ENCODE results near the gene MPIG6B. TPM values are rescaled to one million over a fixed set of nuclear protein-coding genes. Genes with fewer than 3 reads are reported as not detected.

Gene MPIG6B
- polyA plus RNA-seq, 6 donors from 2014 or later = 3.0 to 5.1 (median 3.7) TPM; not detected in 1

Other genes with a start within 250 kb of the MPIG6B start
- 10 to 100 TPM in 3 of 6 donors, 1 to 10 TPM in 3; 4.4 to 14.3 (median 9.7) TPM for gene MICB, start 225.2 kb upstream of the MPIG6B start, polyA plus RNA-seq (ENCODE audit: low read depth in 6 of 6)
- not detected for gene MCCD1, start 194.4 kb upstream of the MPIG6B start, polyA plus RNA-seq (ENCODE audit: low read depth in 6 of 6)
- 100 to 1,000 TPM in 1 of 6 donors, 10 to 100 TPM in 5; 41.6 to 117 (median 74.5) TPM for gene DDX39B, start 181.4 kb upstream of the MPIG6B start, polyA plus RNA-seq (ENCODE audit: low read depth in 6 of 6)
- under 1 TPM in 2 of 6 donors, not detected in 4; 0.67 to 0.69 TPM for gene ATP6V1G2, start 176.8 kb upstream of the MPIG6B start, polyA plus RNA-seq (ENCODE audit: low read depth in 6 of 6)
- 10 to 100 TPM in 2 of 6 donors, 1 to 10 TPM in 3, under 1 TPM in 1; 0.24 to 11.4 (median 8.9) TPM for gene NFKBIL1, start 175.8 kb upstream of the MPIG6B start, polyA plus RNA-seq (ENCODE audit: low read depth in 6 of 6)
- 10 to 100 TPM in 5 of 6 donors, 1 to 10 TPM in 1; 6.6 to 26.0 (median 19.4) TPM for gene LTA, start 151.1 kb upstream of the MPIG6B start, polyA plus RNA-seq (ENCODE audit: low read depth in 6 of 6)
- 1 to 10 TPM; 1.1 to 5.2 (median 2.6) TPM for gene TNF, start 147.8 kb upstream of the MPIG6B start, polyA plus RNA-seq (ENCODE audit: low read depth in 6 of 6)
- gene LTB, start 140.9 kb upstream of the MPIG6B start, polyA plus RNA-seq (ENCODE audit: low read depth in 6 of 6) = 1,000 to 10,000 TPM; 1,940 to 3,141 (median 2,206) TPM
- 10 to 100 TPM; 28.2 to 78.2 (median 35.2) TPM for gene LST1, start 137.1 kb upstream of the MPIG6B start, polyA plus RNA-seq (ENCODE audit: low read depth in 6 of 6)
- 100 to 1,000 TPM in 5 of 6 donors, 10 to 100 TPM in 1; 84.4 to 158 (median 108) TPM for gene NCR3, start 130.4 kb upstream of the MPIG6B start, polyA plus RNA-seq (ENCODE audit: low read depth in 6 of 6)
- 10 to 100 TPM in 1 of 6 donors, 1 to 10 TPM in 4, under 1 TPM in 1; 0.50 to 14.4 (median 3.5) TPM for gene AIF1, start 108.1 kb upstream of the MPIG6B start, polyA plus RNA-seq (ENCODE audit: low read depth in 6 of 6)
- 10 to 100 TPM in 1 of 6 donors, 1 to 10 TPM in 4, under 1 TPM in 1; 0.70 to 11.3 (median 6.3) TPM for gene PRRC2A, start 102.7 kb upstream of the MPIG6B start, polyA plus RNA-seq (ENCODE audit: low read depth in 6 of 6)
- gene BAG6, start 70.7 kb upstream of the MPIG6B start, polyA plus RNA-seq (ENCODE audit: low read depth in 6 of 6) = 10 to 100 TPM; 20.1 to 27.0 (median 24.2) TPM
- 10 to 100 TPM in 4 of 6 donors, 1 to 10 TPM in 2; 7.6 to 19.6 (median 13.7) TPM for gene APOM, start 67.5 kb upstream of the MPIG6B start, polyA plus RNA-seq (ENCODE audit: low read depth in 6 of 6)
- 10 to 100 TPM; 16.8 to 39.9 (median 28.4) TPM for gene C6orf47, start 62.6 kb upstream of the MPIG6B start, polyA plus RNA-seq (ENCODE audit: low read depth in 6 of 6)
- gene GPANK1, start 58.4 kb upstream of the MPIG6B start, polyA plus RNA-seq (ENCODE audit: low read depth in 6 of 6) = 10 to 100 TPM; 18.5 to 27.8 (median 23.5) TPM
- 100 to 1,000 TPM; 279 to 299 (median 286) TPM for gene CSNK2B, start 57.3 kb upstream of the MPIG6B start, polyA plus RNA-seq (ENCODE audit: low read depth in 6 of 6)
- under 1 TPM in 3 of 6 donors, not detected in 3; 0.23 to 0.87 (median 0.50) TPM for gene LY6G5B, start 53.4 kb upstream of the MPIG6B start, polyA plus RNA-seq (ENCODE audit: low read depth in 6 of 6)
- 1 to 10 TPM in 1 of 6 donors, under 1 TPM in 3, not detected in 2; 0.48 to 1.6 (median 0.92) TPM for gene LY6G5C, start 42.3 kb upstream of the MPIG6B start, polyA plus RNA-seq (ENCODE audit: low read depth in 6 of 6)
- 10 to 100 TPM; 27.3 to 45.3 (median 33.4) TPM for gene ABHD16A, start 20.0 kb upstream of the MPIG6B start, polyA plus RNA-seq (ENCODE audit: low read depth in 6 of 6)
- gene LY6G6F, start 16.5 kb upstream of the MPIG6B start, polyA plus RNA-seq (ENCODE audit: low read depth in 6 of 6) = 1 to 10 TPM in 1 of 6 donors, under 1 TPM in 2, not detected in 3; 0.60 to 1.8 (median 0.75) TPM
- not detected for gene LY6G6D, start 8.0 kb upstream of the MPIG6B start, polyA plus RNA-seq (ENCODE audit: low read depth in 6 of 6)
- not detected for gene LY6G6C, start 1.6 kb upstream of the MPIG6B start, polyA plus RNA-seq (ENCODE audit: low read depth in 6 of 6)
- gene DDAH2, start 5.9 kb downstream of the MPIG6B start, polyA plus RNA-seq (ENCODE audit: low read depth in 6 of 6) = 10 to 100 TPM; 57.1 to 87.6 (median 82.1) TPM
- 100 to 1,000 TPM; 536 to 743 (median 628) TPM for gene CLIC1, start 13.2 kb downstream of the MPIG6B start, polyA plus RNA-seq (ENCODE audit: low read depth in 6 of 6)
- gene MSH5, start 16.6 kb downstream of the MPIG6B start, polyA plus RNA-seq (ENCODE audit: low read depth in 6 of 6) = 1 to 10 TPM in 5 of 6 donors, not detected in 1; 1.9 to 9.3 (median 2.6) TPM
- gene SAPCD1, start 39.3 kb downstream of the MPIG6B start, polyA plus RNA-seq (ENCODE audit: low read depth in 6 of 6) = under 1 TPM in 1 of 6 donors, not detected in 5; 0.96 TPM
- gene VWA7, start 54.0 kb downstream of the MPIG6B start, polyA plus RNA-seq (ENCODE audit: low read depth in 6 of 6) = under 1 TPM in 2 of 6 donors, not detected in 4; 0.13 to 0.29 TPM
- 10 to 100 TPM; 42.2 to 70.6 (median 50.3) TPM for gene VARS1, start 72.4 kb downstream of the MPIG6B start, polyA plus RNA-seq (ENCODE audit: low read depth in 6 of 6)
- 100 to 1,000 TPM in 1 of 6 donors, 10 to 100 TPM in 5; 75.4 to 107 (median 92.4) TPM for gene LSM2, start 83.6 kb downstream of the MPIG6B start, polyA plus RNA-seq (ENCODE audit: low read depth in 6 of 6)
- gene HSPA1L, start 91.9 kb downstream of the MPIG6B start, polyA plus RNA-seq (ENCODE audit: low read depth in 6 of 6) = 1 to 10 TPM in 1 of 6 donors, under 1 TPM in 4, not detected in 1; 0.45 to 1.4 (median 0.71) TPM
- 10 to 100 TPM in 2 of 6 donors, 1 to 10 TPM in 3, under 1 TPM in 1; 0.23 to 12.1 (median 7.9) TPM for gene HSPA1A, start 92.2 kb downstream of the MPIG6B start, polyA plus RNA-seq (ENCODE audit: low read depth in 6 of 6)
- gene HSPA1B, start 104.4 kb downstream of the MPIG6B start, polyA plus RNA-seq (ENCODE audit: low read depth in 6 of 6) = 1 to 10 TPM; 1.1 to 2.8 (median 1.8) TPM
- 10 to 100 TPM; 10.9 to 19.5 (median 18.2) TPM for gene NEU1, start 139.4 kb downstream of the MPIG6B start, polyA plus RNA-seq (ENCODE audit: low read depth in 6 of 6)
- gene SLC44A4, start 155.6 kb downstream of the MPIG6B start, polyA plus RNA-seq (ENCODE audit: low read depth in 6 of 6) = not detected
- gene EHMT2, start 174.3 kb downstream of the MPIG6B start, polyA plus RNA-seq (ENCODE audit: low read depth in 6 of 6) = 10 to 100 TPM; 29.9 to 50.7 (median 35.9) TPM
- under 1 TPM in 1 of 6 donors, not detected in 5; 0.20 TPM for gene ZBTB12, start 178.7 kb downstream of the MPIG6B start, polyA plus RNA-seq (ENCODE audit: low read depth in 6 of 6)
- under 1 TPM in 1 of 6 donors, not detected in 5; 0.31 TPM for gene C2, start 204.3 kb downstream of the MPIG6B start, polyA plus RNA-seq (ENCODE audit: low read depth in 6 of 6)
- gene CFB, start 222.7 kb downstream of the MPIG6B start, polyA plus RNA-seq (ENCODE audit: low read depth in 6 of 6) = 1 to 10 TPM in 3 of 6 donors, under 1 TPM in 1, not detected in 2; 0.68 to 1.6 (median 1.1) TPM
- 100 to 1,000 TPM in 1 of 6 donors, 10 to 100 TPM in 5; 59.1 to 104 (median 65.3) TPM for gene NELFE, start 235.6 kb downstream of the MPIG6B start, polyA plus RNA-seq (ENCODE audit: low read depth in 6 of 6)
- 10 to 100 TPM; 10.7 to 21.0 (median 18.1) TPM for gene SKIC2, start 235.8 kb downstream of the MPIG6B start, polyA plus RNA-seq (ENCODE audit: low read depth in 6 of 6)
- 10 to 100 TPM; 15.5 to 24.0 (median 20.5) TPM for gene DXO, start 248.8 kb downstream of the MPIG6B start, polyA plus RNA-seq (ENCODE audit: low read depth in 6 of 6)

Measured in naive B cell (primary cell).